Kidney (tissue), 14 donors: ENCODE data around the gene ZBTB18. TPM values are rescaled to one million over a fixed set of nuclear protein-coding genes. Genes with fewer than 3 reads are reported as not detected.

ENCODE experiments used
- DNase-seq, 5 donors: peaks; one replicate each; pipeline ENCODE4 v3.0.0-alpha.2; 2013 to 2020
- FAIRE-seq: peaks from 2 replicates; lab custom pipeline; 2012; peaks lifted over from hg19 to GRCh38; lab: Jason Lieb, UNC
- H3K27ac ChIP-seq, 2 donors: one replicate each; pipeline ENCODE4 v1.7.0; 2013; ENCODE audit warnings: low read depth in 2 of 2, low read length in 2 of 2, inconsistent platforms in 1 of 2
- H3K27me3 ChIP-seq: one replicate; pipeline ENCODE4 v1.7.1; 2013; ENCODE audit warnings: low read length, inconsistent platforms; ENCODE audit not compliant: control insufficient read depth, insufficient read depth
- H3K36me3 ChIP-seq, 3 donors: one replicate each; pipeline versions ENCODE4 v1.7.0 to v1.7.1; 2013; ENCODE audit warnings: low read length in 3 of 3, control low read depth in 1 of 3, inconsistent platforms in 1 of 3; ENCODE audit not compliant: insufficient read depth in 3 of 3, control insufficient read depth in 2 of 3
- H3K4me1 ChIP-seq, 3 donors: one replicate each; pipeline versions ENCODE4 v1.7.0 to v1.7.1; 2013; ENCODE audit warnings: low read length in 3 of 3, inconsistent platforms in 1 of 3, low read depth in 1 of 3; ENCODE audit not compliant: control insufficient read depth in 2 of 3, insufficient read depth in 2 of 3
- H3K4me3 ChIP-seq, 3 donors: one replicate each; pipeline versions ENCODE4 v1.7.0 to v1.8.1; 2013; ENCODE audit warnings: low read length in 3 of 3, control low read depth in 1 of 3, inconsistent platforms in 1 of 3
- H3K9ac ChIP-seq, 3 donors: one replicate each; pipeline versions ENCODE4 v1.7.0 to v1.7.1; 2013; ENCODE audit warnings: low read length in 3 of 3, control low read depth in 1 of 3, inconsistent platforms in 1 of 3
- H3K9me3 ChIP-seq, 3 donors: one replicate each; pipeline versions ENCODE4 v1.7.0 to v1.7.1; 2013; ENCODE audit warnings: low read length in 3 of 3, control low read depth in 1 of 3, inconsistent platforms in 1 of 3; ENCODE audit not compliant: control insufficient read depth in 2 of 3, insufficient read depth in 1 of 3
- intact Hi-C: fragments of 100-400 bp; cut with DNase I; formaldehyde crosslinking; loops from one replicate; pipeline ENCODE4 v1.11.1; 2022
- polyA plus RNA-seq: library from polyadenylated mRNA; stranded (reverse); fragments of 350-450 nt; fragmentation: Illumina TruSeq; extraction: RNeasy Lipid Tissue Mini Kit (QIAGEN cat#74804); gene quantifications from one replicate; pipeline ENCODE4 v1.2.3, GENCODE V29; 2014; ENCODE audit warnings: low read depth, low replicate concordance; ENCODE audit not compliant: insufficient read depth
- total RNA-seq: library from RNA; stranded (reverse); fragmentation: NEBNext Ultra II Directional; extraction: Animal tissue kit (Norgen Biotek cat#: 25700); gene quantifications from one replicate; pipeline ENCODE4 v1.2.1, GENCODE V29; 2021
- TF ChIP-seq, protein P1 (sequence below): IDR thresholded peaks from 3 replicates; pipeline ENCODE4 v1.5.1; 2012; ENCODE audit warnings: mild to moderate bottlenecking, moderate library complexity, borderline replicate concordance; ENCODE audit not compliant: insufficient read depth; ENCODE audit errors: extremely low read depth
- donor health status: control.
- donor health status: control.
- donor health status: control.
- donor health status: control.
- donor health status: control.
- donor health status: DM: yes; HTN: yes; CAD: no.
- donor health status: Normal renal cell carcinoma (clear cell type).

Gene ZBTB18
- total and polyA plus RNA-seq, 2 donors from 2014 or later = 9.0 to 19.8 TPM

DNA sequence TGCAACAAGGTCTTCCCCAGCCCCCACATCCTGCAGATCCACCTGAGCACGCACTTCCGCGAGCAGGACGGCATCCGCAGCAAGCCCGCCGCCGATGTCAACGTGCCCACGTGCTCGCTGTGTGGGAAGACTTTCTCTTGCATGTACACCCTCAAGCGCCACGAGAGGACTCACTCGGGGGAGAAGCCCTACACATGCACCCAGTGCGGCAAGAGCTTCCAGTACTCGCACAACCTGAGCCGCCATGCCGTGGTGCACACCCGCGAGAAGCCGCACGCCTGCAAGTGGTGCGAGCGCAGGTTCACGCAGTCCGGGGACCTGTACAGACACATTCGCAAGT is 3.8 kb downstream of the ZBTB18 start:
- Histone ChIP-seq H3K4me3 (no peak overlapping the region), H3K36me3 (peaks cover 0 to 16% (median 8%) of the 10 kb centered on the region in 3 donors), H3K27me3 (no peaks in the 10 kb centered on the region), H3K27ac (no peak overlapping the region), H3K9me3 (no peaks in the 10 kb centered on the region), H3K9ac (no peak overlapping the region), H3K4me1 (peaks cover 0 to 3% (median 0%) of the 10 kb centered on the region in 3 donors)
- DNase-seq = no peak
- intact Hi-C loops = no loop called here
- TF ChIP-seq, protein P1, sequence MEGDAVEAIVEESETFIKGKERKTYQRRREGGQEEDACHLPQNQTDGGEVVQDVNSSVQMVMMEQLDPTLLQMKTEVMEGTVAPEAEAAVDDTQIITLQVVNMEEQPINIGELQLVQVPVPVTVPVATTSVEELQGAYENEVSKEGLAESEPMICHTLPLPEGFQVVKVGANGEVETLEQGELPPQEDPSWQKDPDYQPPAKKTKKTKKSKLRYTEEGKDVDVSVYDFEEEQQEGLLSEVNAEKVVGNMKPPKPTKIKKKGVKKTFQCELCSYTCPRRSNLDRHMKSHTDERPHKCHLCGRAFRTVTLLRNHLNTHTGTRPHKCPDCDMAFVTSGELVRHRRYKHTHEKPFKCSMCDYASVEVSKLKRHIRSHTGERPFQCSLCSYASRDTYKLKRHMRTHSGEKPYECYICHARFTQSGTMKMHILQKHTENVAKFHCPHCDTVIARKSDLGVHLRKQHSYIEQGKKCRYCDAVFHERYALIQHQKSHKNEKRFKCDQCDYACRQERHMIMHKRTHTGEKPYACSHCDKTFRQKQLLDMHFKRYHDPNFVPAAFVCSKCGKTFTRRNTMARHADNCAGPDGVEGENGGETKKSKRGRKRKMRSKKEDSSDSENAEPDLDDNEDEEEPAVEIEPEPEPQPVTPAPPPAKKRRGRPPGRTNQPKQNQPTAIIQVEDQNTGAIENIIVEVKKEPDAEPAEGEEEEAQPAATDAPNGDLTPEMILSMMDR = no peak
- FAIRE-seq = no peak

GRCh38 chr1:244056577-244056976 is 5.5 kb downstream of the ZBTB18 start:
- intact Hi-C loops = no loop called here
- no peak overlapping the region for H3K27ac ChIP-seq

GRCh38 chr1:244057474-244058385 is 6.6 kb downstream of the ZBTB18 start:
- DNase-seq = no peak
- intact Hi-C loops = no loop called here

More at GRCh38 chr1:244056577-244056976, 5.5 kb downstream of the ZBTB18 start:
- Histone ChIP-seq H3K4me1 (no peaks in the 10 kb centered on the region), H3K4me3 (no peak overlapping the region), H3K9me3 (no peaks in the 10 kb centered on the region), H3K9ac (no peak overlapping the region), H3K27me3 (no peaks in the 10 kb centered on the region), H3K36me3 (peaks cover 0 to 16% (median 8%) of the 10 kb centered on the region in 3 donors)
- FAIRE-seq (no peak), DNase-seq (no peak)
- TF ChIP-seq, protein P1 = no peak

More at GRCh38 chr1:244057474-244058385, 6.6 kb downstream of the ZBTB18 start:
- Histone ChIP-seq H3K36me3 (peaks cover 0 to 16% (median 8%) of the 10 kb centered on the region in 3 donors), H3K4me1 (no peaks in the 10 kb centered on the region), H3K9ac (no peak overlapping the region), H3K9me3 (no peaks in the 10 kb centered on the region), H3K27ac (no peak overlapping the region), H3K4me3 (no peak overlapping the region), H3K27me3 (no peaks in the 10 kb centered on the region)
- TF ChIP-seq, protein P1 = no peak
- no peak for FAIRE-seq
